Nephron progenitor cell (in vitro differentiated cells): ENCODE measurements around the gene NRTN.
"Not testable (repeated sequence)": the region's sequence is repeated elsewhere in the genome, so short reads cannot be mapped to it uniquely, and the experiment has no call there.

Experiments used
- DNase-seq: peaks from one replicate; pipeline ENCODE4 v3.0.0; 2021
- H3K27ac Mint-ChIP-seq: 2 replicates; pipeline ENCODE4 v1.8.0; 2021; ENCODE audit warnings: mild to moderate bottlenecking, moderate library complexity, mixed read lengths
- H3K27me3 Mint-ChIP-seq: 2 replicates; pipeline ENCODE4 v1.8.0; 2021; ENCODE audit warnings: mild to moderate bottlenecking, low read depth, mixed read lengths; ENCODE audit not compliant: poor library complexity
- H3K36me3 Mint-ChIP-seq: 2 replicates; pipeline ENCODE4 v1.8.0; 2021; ENCODE audit warnings: low read depth, mixed read lengths
- H3K4me1 Mint-ChIP-seq: 2 replicates; pipeline ENCODE4 v1.8.0; 2021; ENCODE audit warnings: mixed read lengths
- H3K4me3 Mint-ChIP-seq: 2 replicates; pipeline ENCODE4 v1.8.0; 2021; ENCODE audit warnings: mild to moderate bottlenecking, moderate library complexity, mixed read lengths
- H3K9me3 Mint-ChIP-seq: 2 replicates; pipeline ENCODE4 v1.8.0; 2021; ENCODE audit warnings: mild to moderate bottlenecking, moderate library complexity, mixed read lengths
- TF ChIP-seq, protein P1 (sequence below): fragments of 200-600 bp; sonication (generic); IDR thresholded peaks from 2 replicates; pipeline ENCODE4 v1.5.0; 2021; ENCODE audit warnings: antibody characterized with exemption

The NRTN gene

DNA sequence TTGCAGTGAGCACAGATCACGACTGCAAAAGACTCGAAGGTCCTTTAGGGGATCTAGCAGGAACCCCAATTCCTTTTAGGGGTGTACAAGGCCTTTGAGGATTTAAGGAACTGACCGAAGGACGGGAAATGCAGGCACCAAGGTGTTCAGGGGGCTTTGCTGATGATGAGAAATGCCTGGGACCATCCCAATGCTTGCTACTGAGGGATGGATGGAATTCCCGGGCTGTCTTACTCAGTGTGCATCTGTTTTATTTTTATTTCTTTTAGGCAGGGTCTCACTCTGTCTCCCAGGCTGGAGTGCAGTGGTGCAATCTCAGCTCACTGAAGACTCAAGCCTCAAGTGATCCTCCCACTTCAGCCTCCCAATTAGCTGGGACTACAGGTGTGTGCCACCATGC is 31.6 kb upstream of the NRTN start:
- Mint-ChIP-seq H3K4me3 (no peak overlapping the region), H3K36me3 (no peaks in the 10 kb centered on the region), H3K27ac (no peak overlapping the region), H3K4me1 (no peaks in the 10 kb centered on the region), H3K27me3 (peaks cover 19% of the 10 kb centered on the region), H3K9me3 (no peaks in the 10 kb centered on the region)
- TF ChIP-seq, protein P1, sequence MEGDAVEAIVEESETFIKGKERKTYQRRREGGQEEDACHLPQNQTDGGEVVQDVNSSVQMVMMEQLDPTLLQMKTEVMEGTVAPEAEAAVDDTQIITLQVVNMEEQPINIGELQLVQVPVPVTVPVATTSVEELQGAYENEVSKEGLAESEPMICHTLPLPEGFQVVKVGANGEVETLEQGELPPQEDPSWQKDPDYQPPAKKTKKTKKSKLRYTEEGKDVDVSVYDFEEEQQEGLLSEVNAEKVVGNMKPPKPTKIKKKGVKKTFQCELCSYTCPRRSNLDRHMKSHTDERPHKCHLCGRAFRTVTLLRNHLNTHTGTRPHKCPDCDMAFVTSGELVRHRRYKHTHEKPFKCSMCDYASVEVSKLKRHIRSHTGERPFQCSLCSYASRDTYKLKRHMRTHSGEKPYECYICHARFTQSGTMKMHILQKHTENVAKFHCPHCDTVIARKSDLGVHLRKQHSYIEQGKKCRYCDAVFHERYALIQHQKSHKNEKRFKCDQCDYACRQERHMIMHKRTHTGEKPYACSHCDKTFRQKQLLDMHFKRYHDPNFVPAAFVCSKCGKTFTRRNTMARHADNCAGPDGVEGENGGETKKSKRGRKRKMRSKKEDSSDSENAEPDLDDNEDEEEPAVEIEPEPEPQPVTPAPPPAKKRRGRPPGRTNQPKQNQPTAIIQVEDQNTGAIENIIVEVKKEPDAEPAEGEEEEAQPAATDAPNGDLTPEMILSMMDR, result no peak
- DNase-seq, result no peak

DNA sequence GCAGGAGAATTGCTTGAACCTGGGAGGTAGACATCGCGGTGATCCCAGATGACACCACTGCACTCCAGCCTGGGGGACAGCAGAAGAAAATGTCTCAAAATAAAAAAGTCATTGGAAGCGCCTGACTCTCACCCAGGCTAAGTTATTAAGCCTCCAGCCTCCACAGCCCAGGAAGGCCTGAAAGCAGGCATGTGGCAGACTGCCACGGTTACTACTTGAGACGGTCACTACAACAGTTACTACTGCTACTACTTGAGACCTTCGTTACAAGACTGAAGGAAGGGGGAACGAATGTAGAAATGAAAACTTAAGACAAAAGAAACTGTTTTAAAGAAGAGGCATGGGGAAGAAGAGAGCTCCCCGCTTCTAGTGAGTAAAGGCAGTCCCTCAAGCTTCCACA is 29.9 kb upstream of the NRTN start:
- no peaks in the 10 kb centered on the region for H3K36me3 Mint-ChIP-seq
- H3K4me1 Mint-ChIP-seq, result no peaks in the 10 kb centered on the region
- H3K27me3 Mint-ChIP-seq, result peaks cover 19% of the 10 kb centered on the region
- no peak overlapping the region for H3K27ac Mint-ChIP-seq
- TF ChIP-seq, protein P1, result no peak
- H3K9me3 Mint-ChIP-seq, result no peaks in the 10 kb centered on the region
- no peak for DNase-seq
- H3K4me3 Mint-ChIP-seq, result no peak overlapping the region

DNA sequence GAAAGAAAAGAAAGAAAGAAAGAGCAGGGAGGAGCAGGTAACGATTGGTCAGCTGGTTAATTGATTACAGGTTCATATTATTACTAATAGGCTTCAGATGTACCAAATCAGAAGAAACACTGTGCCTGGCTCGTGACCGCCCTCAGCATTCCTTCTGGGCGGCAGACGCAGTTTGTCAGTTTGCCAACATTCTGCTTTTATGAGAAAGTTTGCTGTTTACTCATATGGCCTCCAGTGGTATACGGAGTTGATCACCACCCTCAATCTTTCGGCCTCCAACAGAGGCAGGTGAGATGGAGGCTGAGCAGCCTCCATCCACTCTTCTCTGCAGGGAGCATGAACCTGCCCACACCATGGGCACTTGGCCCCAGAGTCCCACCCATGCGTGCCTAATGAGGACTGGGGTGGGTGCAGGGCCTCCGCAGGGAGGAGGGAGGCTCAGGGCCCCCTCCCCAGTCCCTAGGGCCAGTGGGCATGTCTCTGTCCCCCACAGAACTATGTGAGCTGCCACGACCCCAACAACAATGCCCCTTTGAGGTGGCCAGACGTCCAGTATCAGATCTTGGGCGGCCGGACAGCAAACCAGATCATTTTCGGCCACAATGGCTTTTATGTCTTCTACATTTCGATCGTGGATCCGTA is 29.1 kb upstream of the NRTN start:
- DNase-seq, result no peak
- Mint-ChIP-seq H3K27me3 (peaks cover 19% of the 10 kb centered on the region), H3K36me3 (no peaks in the 10 kb centered on the region), H3K4me3 (no peak overlapping the region), H3K4me1 (no peaks in the 10 kb centered on the region), H3K9me3 (no peaks in the 10 kb centered on the region), H3K27ac (no peak overlapping the region)
- TF ChIP-seq, protein P1, result no peak

DNA sequence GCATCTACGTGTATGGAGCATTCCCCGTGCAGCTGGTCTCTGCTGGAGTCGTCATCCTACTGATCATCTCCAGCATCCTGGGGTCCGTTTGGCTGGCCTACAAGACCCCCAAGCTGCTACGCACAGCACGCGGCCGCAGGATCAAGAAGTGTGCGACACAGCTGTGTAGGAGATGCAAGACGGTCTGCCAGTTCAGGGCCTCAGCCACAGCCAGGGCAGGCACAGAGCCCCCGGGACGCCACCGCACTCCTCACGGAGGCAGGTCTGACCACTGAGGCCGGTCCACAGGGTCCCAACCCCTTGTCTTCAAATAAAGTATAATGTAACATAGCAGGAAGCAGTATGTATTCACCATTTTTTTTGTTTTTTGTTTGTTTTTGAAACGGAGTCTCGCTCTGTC is 26.5 kb upstream of the NRTN start:
- Mint-ChIP-seq H3K4me1 (no peaks in the 10 kb centered on the region), H3K36me3 (no peaks in the 10 kb centered on the region), H3K27me3 (peaks cover 10% of the 10 kb centered on the region), H3K4me3 (no peak overlapping the region), H3K27ac (no peak overlapping the region), H3K9me3 (no peaks in the 10 kb centered on the region)
- TF ChIP-seq, protein P1, result no peak
- no peak for DNase-seq

DNA sequence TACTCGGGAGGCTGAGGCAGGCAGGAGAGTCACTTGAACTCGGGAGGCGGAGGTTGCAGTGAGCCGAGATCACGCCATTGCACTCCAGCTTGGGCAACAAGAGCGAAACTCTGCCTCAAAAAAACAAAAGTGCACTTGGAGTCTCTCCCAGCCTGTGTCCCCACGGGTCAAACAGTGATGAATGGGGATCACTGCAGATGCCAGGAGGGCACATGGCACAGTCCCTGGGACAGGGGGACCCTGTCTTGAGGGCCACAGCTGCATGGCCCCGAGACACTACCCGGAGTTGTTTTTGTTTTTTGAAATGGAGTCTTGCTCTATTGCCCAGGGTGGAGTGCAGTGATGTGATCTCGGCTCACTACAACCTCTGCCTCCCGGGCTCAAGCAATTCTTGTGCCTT is 24.0 kb upstream of the NRTN start:
- not testable (repeated sequence) for H3K4me1 Mint-ChIP-seq, H3K27me3 Mint-ChIP-seq, H3K27ac Mint-ChIP-seq, H3K36me3 Mint-ChIP-seq, DNase-seq, H3K4me3 Mint-ChIP-seq, H3K9me3 Mint-ChIP-seq

DNA sequence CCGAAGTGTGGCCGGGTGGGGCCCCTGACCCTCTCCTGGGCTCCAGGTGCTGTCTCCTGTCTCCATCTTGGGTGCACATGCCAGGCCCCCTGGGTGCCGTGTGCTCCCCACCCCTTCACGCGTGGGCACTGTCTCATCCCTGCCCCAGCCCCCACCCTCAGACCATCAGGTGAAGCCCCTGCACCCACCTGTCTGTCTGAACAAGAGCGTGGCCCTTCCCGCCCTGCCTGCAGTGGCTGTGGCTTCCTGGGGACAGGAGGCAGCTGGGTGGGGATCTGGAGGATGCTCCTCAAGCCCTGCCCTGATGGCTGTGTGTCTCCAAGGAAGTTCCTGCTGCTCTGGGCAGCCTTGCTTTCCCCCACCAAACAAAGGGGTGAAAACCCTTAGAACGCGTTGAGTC is 22.5 kb upstream of the NRTN start:
- Mint-ChIP-seq H3K4me1 (no peaks in the 10 kb centered on the region), H3K4me3 (no peak overlapping the region), H3K36me3 (peaks cover 12% of the 10 kb centered on the region), H3K9me3 (no peaks in the 10 kb centered on the region), H3K27ac (no peak overlapping the region), H3K27me3 (no peaks in the 10 kb centered on the region)
- no peak for DNase-seq
- TF ChIP-seq, protein P1, result no peak
